Loucy (cell line): ENCODE results near the gene TMEM233.

ENCODE experiments used
- H2AFZ ChIP-seq: fragments of 200-600 bp; sonication (generic); 2 replicates; pipeline ENCODE4 v1.6.0; 2016; ENCODE audit warnings: antibody characterized with exemption, mild to moderate bottlenecking, low read length, moderate library complexity
- H3F3A ChIP-seq: fragments of 200-600 bp; 2 replicates; pipeline ENCODE4 v1.6.0; 2016; ENCODE audit warnings: antibody characterized with exemption, low read depth, mild to moderate bottlenecking
- H3K27me3 ChIP-seq: fragments of 200-600 bp; sonication (generic); 2 replicates; pipeline ENCODE4 v1.6.1; 2014; ENCODE audit warnings: low read length, mild to moderate bottlenecking; ENCODE audit not compliant: insufficient read depth, poor library complexity, severe bottlenecking
- H3K36me3 ChIP-seq: fragments of 200-600 bp; sonication (generic); 2 replicates; pipeline ENCODE4 v1.6.1; 2016; ENCODE audit warnings: low read length; ENCODE audit not compliant: insufficient read depth
- H3K4me1 ChIP-seq: fragments of 200-600 bp; sonication (generic); 2 replicates; pipeline ENCODE4 v1.5.1; 2014; ENCODE audit warnings: low read length, mild to moderate bottlenecking; ENCODE audit not compliant: insufficient read depth, poor library complexity, severe bottlenecking
- H3K4me2 ChIP-seq: fragments of 200-600 bp; sonication (generic); 2 replicates; pipeline ENCODE4 v1.6.0; 2014; ENCODE audit warnings: antibody characterized with exemption, low read length, low read depth, mild to moderate bottlenecking; ENCODE audit not compliant: poor library complexity, severe bottlenecking
- H3K4me3 ChIP-seq: fragments of 200-600 bp; sonication (generic); 2 replicates; pipeline ENCODE4 v1.5.1; 2014; ENCODE audit warnings: low read length, mild to moderate bottlenecking, mixed read lengths; ENCODE audit not compliant: poor library complexity, severe bottlenecking
- H3K79me2 ChIP-seq: fragments of 200-600 bp; sonication (generic); 2 replicates; pipeline ENCODE4 v1.6.1; 2014; ENCODE audit warnings: low read length; ENCODE audit not compliant: insufficient read depth
- H3K9ac ChIP-seq: fragments of 200-600 bp; sonication (generic); 2 replicates; pipeline ENCODE4 v1.6.0; 2014; ENCODE audit warnings: mild to moderate bottlenecking, low read depth, low read length, moderate library complexity; ENCODE audit not compliant: poor library complexity, severe bottlenecking
- H3K9me2 ChIP-seq: fragments of 200-600 bp; sonication (generic); replicated peaks from 2 replicates; pipeline ENCODE4 v1.6.1; 2016; ENCODE audit warnings: low read depth, low read length, mixed read lengths
- H3K9me3 ChIP-seq: fragments of 200-600 bp; sonication (generic); 2 replicates; pipeline ENCODE4 v1.6.1; 2014; ENCODE audit warnings: mild to moderate bottlenecking, antibody characterized with exemption, low read length, low read depth; ENCODE audit not compliant: insufficient read depth
- H4K20me1 ChIP-seq: fragments of 200-600 bp; sonication (generic); 2 replicates; pipeline ENCODE4 v1.6.0; 2014; ENCODE audit warnings: antibody characterized with exemption, low read length, mild to moderate bottlenecking; ENCODE audit not compliant: insufficient read depth, poor library complexity, severe bottlenecking
- CTCF ChIP-seq: fragments of 200-600 bp; sonication (generic); conservative IDR thresholded peaks from 2 replicates; pipeline ENCODE4 v1.5.1; 2014; ENCODE audit warnings: mild to moderate bottlenecking, antibody characterized with exemption, low read length
- EZH2phosphoT487 ChIP-seq: fragments of 200-600 bp; IDR thresholded peaks from 2 replicates; pipeline ENCODE4 v1.6.1; 2018; ENCODE audit warnings: antibody characterized with exemption, mild to moderate bottlenecking, moderate library complexity, borderline replicate concordance

TMEM233 gene

GRCh38 chr12:119644930-119645329 lies 51.4 kb downstream of the TMEM233 start:
- H3K4me1 ChIP-seq: no peaks in the 10 kb centered on the region
- H3K9me3 ChIP-seq: no peaks in the 10 kb centered on the region
- no peaks in the 10 kb centered on the region for H3K9me2 ChIP-seq
- no peaks in the 10 kb centered on the region for H3F3A ChIP-seq
- no peaks in the 10 kb centered on the region for H3K27me3 ChIP-seq
- no peaks in the 10 kb centered on the region for H4K20me1 ChIP-seq
- H2AFZ ChIP-seq: no peak overlapping the region
- no peaks in the 10 kb centered on the region for H3K36me3 ChIP-seq
- H3K9ac ChIP-seq: no peak overlapping the region
- no peak overlapping the region for H3K4me3 ChIP-seq
- no peaks in the 10 kb centered on the region for H3K79me2 ChIP-seq
- no peak for TF ChIP-seq CTCF
- no peak for TF ChIP-seq EZH2phosphoT487
- no peak overlapping the region for H3K4me2 ChIP-seq

GRCh38 chr12:119645535-119646059 lies 52.0 kb downstream of the TMEM233 start:
- TF ChIP-seq EZH2phosphoT487 (no peak), CTCF (no peak)
- no peaks in the 10 kb centered on the region for H3K79me2 ChIP-seq
- H3K4me2 ChIP-seq: no peak overlapping the region

GRCh38 chr12:119649202-119649808 lies 55.7 kb downstream of the TMEM233 start:
- TF ChIP-seq EZH2phosphoT487 (no peak), CTCF (peak; percentile 86)
- Histone ChIP-seq H3K4me2 (no peak overlapping the region), H3K9ac (no peak overlapping the region)

More at GRCh38 chr12:119645535-119646059, 52.0 kb downstream of the TMEM233 start:
- no peak overlapping the region for H2AFZ ChIP-seq
- no peaks in the 10 kb centered on the region for H3K4me1 ChIP-seq
- no peak overlapping the region for H3K9ac ChIP-seq
- H3K4me3 ChIP-seq: no peak overlapping the region
- H3K9me3 ChIP-seq: no peaks in the 10 kb centered on the region
- H3K36me3 ChIP-seq: no peaks in the 10 kb centered on the region
- no peaks in the 10 kb centered on the region for H4K20me1 ChIP-seq
- H3F3A ChIP-seq: no peaks in the 10 kb centered on the region
- no peaks in the 10 kb centered on the region for H3K9me2 ChIP-seq
- H3K27me3 ChIP-seq: no peaks in the 10 kb centered on the region

More at GRCh38 chr12:119649202-119649808, 55.7 kb downstream of the TMEM233 start:
- Histone ChIP-seq H3K4me3 (no peak overlapping the region), H3K9me2 (no peaks in the 10 kb centered on the region), H3K9me3 (peaks cover 4% of the 10 kb centered on the region; the same call in 1 of the 2 replicates), H3F3A (no peaks in the 10 kb centered on the region), H4K20me1 (no peaks in the 10 kb centered on the region), H3K4me1 (no peaks in the 10 kb centered on the region), H3K27me3 (no peaks in the 10 kb centered on the region), H3K36me3 (no peaks in the 10 kb centered on the region), H3K79me2 (no peaks in the 10 kb centered on the region), H2AFZ (peak overlapping the region; percentile 75; the same call in 1 of the 2 replicates)
